ENCODE data around the gene CASP7.
"Not testable (repeated sequence)": the region's sequence is repeated elsewhere in the genome, so short reads cannot be mapped to it uniquely, and the experiment has no call there.

The CASP7 gene

DNA sequence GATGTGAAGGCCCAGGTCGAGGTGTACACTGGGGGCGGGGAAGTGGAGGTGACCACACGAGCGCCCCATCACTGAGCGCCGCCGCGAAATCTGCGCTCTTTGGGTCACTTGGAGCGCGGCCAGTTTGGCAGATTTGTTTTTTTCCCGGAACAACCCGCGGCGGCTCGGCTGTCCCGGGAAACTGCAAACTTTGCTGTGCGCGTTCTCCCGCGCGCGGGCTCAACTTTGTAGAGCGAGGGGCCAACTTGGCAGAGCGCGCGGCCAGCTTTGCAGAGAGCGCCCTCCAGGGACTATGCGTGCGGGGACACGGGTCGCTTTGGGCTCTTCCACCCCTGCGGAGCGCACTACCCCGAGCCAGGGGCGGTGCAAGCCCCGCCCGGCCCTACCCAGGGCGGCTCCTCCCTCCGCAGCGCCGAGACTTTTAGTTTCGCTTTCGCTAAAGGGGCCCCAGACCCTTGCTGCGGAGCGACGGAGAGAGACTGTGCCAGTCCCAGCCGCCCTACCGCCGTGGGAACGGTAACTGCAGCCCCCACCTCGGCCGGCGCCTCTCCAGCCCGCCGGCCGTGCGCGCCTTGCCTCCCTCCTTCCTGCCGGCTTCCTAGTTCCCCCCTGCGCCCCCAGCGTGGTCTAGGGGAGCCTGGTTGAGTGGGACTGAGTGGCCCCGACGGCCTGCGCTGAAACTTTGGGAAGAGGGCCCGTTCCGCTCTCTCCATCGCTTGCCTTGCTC lies at the start of gene CASP7:
Gene CASP7 (plus strand): TSS at position 450 of the 727 bp plus-strand sequence. CDS start 17,582 bp downstream, outside the sequence.
- DNase-seq, result peak; percentile 77

DNA sequence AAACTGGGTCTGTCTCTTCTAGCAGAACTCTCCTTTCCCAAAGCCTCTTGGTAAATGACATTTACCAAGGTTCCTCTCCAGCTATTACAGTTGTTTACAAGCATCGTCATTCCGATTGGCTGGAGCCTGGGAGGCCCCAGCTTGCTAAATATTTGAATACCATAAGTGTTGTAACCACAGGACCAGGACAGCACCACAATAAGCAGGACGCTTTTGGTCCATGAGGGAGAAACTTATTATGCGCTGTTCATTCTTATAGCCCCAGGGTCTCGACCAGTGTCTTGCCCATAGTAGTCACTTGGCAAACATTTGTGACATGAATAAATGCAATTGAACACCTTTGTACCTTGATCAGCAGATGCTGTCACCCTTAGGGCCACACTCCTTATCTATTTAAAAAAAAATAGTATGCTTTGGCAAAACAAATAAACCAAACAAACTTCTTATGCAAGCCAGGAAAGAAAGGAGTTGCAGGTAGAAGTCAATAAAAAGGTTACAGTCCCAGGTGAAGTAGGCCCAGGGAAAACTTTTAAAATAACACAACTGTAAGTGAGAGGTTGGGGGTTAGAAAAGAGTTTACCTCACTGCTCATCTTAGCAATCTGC lies 48.7 kb upstream of the CASP7 start:
- DNase-seq, result no peak

DNA sequence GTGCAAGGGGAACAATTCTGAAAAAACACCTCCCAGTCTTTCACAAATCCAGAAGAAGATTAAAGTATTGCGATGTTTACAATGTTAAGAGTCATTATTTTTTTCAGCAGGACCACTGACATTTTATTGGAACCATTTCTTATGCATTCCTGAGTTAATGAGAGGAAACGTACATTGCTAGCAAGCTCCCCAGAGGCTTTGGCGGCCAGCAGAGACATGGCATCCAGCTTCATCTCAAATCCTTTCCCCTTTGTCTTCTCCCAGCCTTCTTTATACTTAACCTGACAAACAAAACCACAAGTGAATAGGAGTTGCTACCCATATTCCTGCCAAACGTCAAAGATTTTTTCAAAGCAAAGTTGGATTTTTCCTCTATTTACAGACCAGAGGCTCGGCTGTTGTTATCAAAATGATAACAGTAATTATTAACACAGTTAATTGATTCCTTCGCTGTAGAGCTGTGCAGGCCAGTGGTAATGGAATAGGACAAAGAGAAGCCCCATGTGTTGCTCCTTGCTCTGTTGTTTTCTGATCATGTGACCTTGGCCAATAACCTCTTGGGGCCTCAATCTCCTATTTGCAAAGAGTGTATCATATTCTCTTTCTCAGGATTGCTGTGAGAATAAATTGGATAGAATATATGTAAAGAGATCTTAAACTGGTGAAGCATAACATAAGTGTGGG lies 47.9 kb upstream of the CASP7 start:
- DNase-seq, result no peak

DNA sequence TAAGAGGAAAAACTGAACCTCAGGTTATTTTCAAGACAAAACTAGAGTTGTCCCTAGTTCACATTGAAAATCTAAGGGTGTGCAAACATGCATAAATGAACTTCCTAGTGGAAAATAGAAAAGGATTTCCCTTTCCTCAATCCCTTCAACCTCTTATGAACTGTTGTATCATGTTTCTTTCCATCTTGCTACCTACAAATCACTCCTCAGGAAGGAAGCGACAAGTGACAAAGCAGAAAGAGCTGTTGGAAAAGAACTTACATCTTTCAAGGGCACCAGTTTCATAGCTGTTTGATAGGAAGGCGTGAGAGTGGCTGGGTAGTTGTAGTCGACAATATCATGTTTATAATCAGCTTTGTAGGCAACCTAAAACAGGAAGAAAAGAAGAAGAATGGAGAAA lies 39.7 kb upstream of the CASP7 start:
- no peak for DNase-seq

DNA sequence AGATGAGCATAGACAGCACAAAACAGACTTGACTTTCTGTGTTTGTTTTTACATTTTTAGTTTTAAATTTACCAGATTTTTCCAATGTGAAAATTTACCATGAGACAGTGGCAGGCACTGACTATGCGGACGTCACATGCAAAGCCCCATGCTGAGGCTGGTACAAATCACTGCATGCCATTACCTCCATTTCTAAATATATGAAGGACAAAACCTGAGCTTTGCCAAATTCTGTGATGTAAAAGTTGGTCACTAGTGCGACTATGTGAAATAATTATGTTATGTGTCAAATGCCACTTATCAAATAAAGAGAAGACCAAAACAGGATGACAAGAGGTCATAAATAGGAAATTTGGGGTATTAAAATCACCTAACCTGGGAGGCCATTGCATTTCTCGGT lies 38.0 kb upstream of the CASP7 start:
- DNase-seq, result no peak

DNA sequence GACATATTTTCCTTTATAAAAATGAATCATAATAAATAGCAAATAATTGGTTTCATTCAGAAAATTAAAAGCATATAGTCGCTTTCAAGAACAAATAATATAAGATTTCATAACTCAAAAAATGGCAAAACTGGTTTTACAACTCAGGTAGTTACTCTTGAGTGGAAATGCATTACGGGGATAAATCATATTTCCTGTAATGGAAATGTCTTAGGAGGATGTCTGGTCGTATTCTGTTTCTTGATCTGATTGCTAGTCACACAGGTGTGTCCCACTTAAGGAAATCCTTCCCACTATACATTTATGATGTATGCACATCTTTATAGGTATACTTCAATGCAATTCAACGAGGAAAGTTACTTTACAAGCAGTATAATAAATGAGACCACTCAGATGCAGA lies 36.5 kb upstream of the CASP7 start:
- DNase-seq, result no peak

DNA sequence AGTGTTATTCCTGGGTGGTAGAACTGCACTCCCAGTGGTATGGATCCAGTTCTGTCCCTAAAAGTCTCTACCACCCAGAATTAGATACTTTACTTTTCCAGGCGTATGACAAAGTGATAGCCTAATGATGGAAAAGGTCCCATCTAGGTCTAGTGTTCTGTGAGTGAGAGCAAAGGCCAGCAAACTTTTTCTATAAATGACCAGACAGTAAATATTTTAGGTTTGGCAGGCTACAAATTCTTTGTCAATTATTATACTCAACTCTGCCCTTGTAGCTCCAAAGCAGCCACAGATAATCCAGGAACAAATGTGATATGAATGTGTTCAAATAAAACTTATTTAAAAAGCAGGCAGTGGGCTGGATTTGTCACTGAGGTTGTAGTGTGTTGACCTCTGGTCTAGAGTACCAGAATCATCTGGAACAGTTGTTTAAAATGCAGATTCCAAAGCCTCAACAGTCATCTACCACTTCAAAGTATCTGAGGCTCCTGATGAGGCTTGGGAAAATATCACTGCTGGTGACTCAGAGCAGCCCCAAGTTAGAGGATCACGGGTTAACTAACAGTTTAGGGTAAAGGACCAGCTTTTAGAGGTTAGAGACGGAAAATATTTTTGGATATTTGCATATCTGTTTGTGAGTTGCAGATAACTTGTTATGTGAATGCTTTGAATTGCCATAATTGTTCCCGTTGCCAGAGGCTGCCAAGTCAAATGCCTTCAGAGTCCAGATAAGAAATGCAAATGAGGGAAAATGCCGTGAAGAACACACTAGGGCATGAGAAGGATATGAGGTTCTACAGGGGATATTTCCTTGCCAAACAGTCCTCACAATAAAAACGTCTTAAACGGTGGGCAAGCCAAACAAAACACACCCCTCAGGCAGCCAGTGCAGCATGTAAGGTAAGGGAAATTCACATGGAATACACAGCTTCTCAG lies 35.3 kb upstream of the CASP7 start:
- DNase-seq, result no peak

DNA sequence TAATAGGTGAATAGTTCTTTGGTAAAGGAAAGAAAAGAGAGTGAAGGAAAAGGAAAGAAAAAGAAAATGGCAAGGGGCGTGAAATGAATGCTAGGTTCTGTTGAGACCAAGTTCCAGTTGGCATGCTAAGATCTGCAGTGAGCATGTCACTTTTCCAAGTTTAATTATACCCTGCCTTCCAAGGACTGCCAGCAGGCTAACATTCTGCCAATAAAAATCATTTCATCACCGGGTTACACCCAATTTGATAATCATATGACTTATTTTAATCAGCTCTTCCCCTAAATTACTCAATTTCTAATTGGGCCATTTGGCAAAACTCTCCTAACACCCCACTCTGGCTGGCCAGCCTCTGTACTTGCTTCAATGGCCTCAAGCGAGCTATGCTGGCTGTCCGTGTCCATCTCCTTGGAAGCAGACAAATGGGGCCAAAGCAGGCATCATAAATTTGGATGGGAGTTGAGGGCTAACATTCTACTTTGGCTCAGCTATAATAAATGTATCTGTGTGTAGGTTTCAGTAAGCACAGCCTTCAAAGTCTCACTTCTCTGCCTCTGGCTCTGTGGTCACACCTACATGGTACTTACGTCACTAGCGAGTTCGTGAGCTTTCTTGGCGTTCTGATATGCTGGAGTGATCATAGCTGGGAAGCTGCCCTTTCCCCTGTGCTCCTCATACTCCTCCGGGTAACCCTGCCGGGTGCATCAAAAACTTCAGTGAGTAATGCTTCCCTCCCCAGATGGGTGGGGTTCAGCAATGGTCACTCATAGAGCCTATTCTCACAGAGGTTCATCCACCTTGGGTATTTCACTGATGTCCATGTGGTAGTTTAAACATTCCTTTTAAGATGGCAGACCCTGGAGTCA lies 33.1 kb upstream of the CASP7 start:
- no peak for DNase-seq

DNA sequence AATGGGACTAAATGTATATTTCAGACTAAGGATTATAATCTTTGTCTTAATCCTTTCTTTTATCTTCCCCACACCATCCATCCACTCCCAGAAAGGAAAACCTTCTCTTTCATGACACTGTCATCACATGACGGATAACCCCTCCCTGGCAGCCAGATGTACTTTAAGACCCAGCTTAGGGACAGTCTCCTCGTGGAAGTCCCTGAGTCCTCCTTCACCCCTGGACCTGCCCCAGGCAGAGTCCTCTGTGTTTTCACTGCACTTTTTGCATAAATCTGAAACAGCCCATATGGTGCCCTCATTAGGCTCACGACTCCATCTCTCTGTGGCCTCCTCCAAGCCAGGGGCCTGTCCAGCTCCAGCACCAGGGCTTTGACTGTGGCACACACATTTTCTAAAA lies 31.9 kb upstream of the CASP7 start:
- no peak for DNase-seq

DNA sequence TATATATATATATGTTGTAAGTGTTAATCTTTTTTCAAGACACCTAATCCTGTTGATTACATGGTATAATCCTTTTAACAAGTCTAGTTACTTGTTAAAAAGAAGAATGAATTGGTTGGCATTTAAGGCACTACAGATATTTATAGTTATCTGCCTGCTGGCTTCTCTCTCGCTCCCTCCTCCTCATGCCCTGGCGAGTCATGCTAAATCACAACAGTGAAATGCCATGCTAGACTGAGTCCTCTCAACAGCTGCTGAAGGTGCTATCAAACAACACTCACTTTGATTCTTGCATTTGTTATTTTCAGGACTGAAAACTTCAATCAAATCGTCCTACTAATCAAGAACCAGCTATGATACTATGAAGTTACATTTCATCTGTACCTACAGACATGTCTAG lies 31.2 kb upstream of the CASP7 start:
- DNase-seq, result no peak

DNA sequence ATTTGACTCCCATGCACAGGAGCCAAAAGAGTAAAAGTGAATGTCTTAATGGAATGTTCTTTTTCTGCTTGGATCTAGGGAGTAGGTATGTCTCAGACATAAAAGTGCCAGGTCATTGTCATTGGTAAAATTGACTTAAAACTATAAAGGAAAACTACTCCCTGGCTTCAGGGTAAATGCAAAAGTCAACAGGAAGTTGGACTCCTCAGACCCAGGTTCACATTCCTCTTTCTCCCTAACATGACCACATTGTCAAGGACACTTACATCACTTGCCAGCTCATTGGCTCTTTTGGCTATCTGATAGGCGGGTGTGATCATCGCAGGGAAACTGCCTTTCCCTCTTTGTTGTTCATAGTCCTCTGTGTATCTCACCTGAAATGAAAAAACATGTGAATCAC lies 29.5 kb upstream of the CASP7 start:
- DNase-seq, result no peak

DNA sequence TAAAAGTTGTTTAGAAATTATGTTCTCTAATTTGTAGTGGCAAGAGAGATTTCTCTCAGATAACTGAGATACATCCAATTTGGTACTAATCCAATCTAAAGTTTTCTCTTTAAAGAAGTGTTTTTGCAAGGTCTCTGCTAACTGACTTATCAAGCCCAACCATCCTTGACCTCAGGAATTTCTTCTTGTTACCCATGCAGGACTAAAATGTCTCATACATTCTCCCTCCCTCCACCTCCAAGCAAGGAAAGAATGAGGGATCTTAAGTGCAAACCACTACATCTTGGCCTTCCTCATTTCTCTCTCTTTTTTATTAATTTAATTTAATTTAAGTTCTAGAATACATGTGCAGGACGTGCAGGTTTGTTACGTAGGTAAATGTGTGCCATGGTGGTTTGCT lies 28.7 kb upstream of the CASP7 start:
- DNase-seq, result no peak

DNA sequence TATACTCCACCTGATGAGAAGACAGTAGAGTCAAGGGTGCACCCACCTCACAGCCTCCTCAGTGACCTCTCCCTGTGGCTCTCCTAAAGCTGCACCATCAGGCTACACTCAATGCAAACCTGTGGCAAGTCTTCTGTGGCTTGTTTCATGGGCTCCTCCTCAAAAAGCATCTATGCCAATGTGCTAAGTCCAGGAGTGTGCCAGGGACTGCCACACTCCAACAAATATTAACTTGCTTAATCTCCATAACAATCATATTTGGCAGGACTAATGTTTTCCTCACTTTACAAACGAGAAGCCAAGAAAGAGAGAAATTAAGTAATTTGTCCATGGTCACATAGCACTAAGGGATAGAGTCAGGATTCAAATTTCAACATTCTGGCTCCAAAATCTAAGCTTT lies 27.8 kb upstream of the CASP7 start:
- no peak for DNase-seq

DNA sequence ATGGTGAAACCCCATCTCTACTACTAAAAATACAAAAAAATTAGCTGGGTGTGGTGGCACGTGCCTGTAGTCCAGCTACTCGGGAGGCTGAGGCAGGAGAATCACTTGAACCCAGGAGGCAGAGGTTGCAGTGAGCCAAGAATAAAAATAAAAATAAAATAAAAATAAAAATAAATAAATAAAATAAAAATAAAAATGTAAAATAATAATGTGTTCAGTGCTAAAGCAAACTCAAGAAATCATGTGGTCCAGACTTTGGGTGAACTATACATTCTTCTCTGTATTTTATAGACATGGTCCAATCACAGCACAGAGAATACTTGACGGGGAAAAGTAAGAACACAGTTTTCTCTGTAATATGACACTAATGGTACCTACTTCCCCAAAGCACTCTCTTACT lies 27.3 kb upstream of the CASP7 start:
- DNase-seq, result not testable (repeated sequence)

DNA sequence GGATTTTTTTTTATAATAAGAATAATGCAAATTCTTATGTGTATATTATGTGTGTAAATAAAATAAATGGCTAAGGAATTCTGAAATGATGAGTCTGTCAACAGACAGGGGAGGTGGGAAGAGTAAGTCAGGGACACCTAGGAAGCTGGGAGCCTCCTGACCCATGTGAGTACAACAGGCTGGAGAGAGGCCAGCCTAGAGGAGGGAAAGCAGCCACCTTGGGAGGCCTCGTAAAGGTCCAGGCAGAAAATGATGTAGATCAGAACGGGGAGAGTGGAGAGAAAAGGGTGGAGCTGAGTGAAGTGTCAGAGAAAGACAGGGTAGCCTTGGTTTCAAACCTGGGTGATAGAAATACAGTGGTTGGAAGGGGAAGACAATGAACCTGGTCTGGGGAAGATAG lies 22.8 kb upstream of the CASP7 start:
- DNase-seq, result no peak

DNA sequence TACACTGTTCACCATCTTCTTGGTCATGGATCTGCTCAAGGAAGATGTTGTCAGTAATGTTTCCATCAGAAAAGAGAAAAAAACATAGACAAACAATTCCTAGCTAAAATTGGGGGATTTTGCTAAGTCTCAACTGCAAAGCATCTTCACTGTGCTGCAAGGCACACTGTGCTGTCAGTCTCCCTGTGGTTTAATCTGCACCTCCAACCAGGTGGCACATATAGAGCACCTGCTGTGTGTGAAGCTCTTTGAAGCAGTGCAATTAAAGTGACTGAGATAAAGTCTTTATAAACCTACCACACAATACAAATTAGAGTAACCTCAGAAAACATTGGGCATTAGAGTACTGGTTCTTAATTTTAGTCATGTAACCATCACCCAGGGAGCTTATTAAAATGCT lies 22.2 kb upstream of the CASP7 start:
- DNase-seq, result no peak

DNA sequence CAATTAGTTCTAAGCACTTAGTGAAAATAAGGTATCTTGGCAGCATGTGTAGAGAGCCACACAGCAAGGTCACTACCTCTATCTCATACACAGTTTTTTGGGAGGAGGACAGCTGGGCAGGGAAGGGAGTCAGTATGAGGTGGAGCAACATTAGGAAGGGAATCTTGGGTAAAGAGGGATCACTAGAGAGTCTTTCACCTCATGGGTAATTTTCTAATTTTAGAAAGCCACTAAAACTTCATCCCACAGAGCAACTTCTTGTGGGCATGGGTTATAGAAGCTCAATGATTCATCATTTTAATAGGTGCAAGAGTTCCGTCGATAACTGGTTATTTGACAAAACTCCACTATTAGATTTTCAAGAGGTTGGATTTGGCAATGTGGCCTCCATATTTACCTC lies 18.4 kb upstream of the CASP7 start:
- DNase-seq, result no peak

DNA sequence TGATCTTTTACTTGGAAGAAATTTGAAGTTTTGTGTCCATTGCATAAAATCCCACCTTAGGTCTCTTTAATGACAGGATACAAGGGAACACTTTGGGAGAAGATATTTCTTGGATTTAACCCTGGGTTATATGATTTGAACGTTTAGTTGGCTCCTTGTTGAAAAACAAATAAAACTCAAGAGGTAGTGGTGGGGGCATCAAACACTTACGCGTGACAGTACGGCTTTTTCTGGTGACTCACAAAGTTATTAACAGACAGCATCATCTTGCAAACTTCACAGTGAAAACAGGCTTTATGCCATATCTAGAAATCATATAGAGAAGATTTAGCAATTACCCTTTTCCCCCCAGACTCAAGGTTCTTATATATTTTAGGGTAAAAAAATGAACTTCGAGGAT lies 16.6 kb upstream of the CASP7 start:
- DNase-seq, result no peak

DNA sequence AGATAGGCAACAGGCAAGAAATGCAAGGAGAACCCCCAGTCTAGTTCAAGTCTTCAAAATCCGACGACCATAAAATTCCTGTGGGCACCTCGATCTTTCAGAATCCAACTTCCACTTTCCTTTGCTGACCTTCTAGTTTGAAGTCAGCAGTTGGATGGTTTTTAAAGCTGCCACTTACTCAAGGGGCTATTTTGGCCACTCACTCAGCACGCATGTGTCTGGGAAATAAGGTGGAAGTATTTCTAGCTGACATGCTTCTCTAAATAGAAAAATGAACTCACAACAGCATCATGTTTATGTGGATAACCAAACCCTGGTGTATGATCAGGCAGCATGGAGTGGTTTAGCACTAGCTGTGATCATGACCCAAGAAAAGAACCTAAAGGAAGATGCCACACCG lies 15.8 kb upstream of the CASP7 start, which contains the start of gene NRAP:
Gene NRAP (minus strand): TSS at position 134 of the 400 bp plus-strand sequence. CDS start 159 bp downstream, outside the sequence.
- no peak for DNase-seq

DNA sequence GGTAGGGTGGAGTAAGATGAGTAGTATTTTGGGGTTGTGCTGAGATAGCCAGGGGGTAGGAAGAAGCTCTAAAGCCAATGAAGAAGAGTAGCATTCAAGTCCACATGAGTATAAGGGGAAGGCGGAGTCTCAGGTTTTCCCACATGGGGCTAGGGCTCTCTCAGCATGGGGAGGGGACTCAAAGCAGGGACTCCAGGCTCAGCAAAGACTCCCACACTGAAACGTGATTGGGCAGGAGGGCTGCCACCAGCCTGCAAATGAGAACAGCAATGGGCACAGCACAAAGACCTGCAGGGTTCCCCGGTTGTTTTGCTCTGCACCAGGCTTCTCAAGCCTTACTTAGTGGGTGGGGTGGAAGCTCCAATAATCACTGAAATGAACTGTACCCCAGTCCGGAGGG lies 14.4 kb upstream of the CASP7 start:
- DNase-seq, result no peak

DNA sequence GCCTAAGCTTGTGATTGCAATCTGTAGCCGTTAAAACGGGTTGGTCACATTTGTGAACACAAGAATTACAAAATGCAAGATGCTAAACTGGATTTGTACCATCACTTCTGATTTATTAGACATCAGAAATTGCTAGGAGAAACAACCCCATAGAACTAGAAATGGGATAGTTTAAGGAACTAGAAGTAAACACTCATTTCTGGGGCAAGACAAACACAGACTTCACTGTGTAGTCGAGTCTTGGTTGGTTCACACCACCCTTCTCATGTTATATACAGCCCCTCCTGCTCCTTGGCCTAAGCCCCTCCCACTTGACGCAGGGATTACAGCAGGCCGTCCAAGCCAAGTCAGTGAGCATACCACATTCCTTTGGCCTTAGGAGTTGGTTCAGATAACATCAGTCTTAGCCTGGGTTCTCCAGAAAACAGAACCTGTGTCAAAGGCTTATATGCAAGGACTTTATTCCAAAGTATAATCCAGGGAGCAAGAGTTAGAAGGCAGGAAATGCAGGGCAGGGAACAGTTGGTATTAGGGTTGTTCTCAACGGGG lies 13.8 kb upstream of the CASP7 start:
- no peak for DNase-seq
